Renal cortex interstitium (tissue), 11 donors: ENCODE results near the gene SRGAP3. TPM values are rescaled to one million over a fixed set of nuclear protein-coding genes. Genes with fewer than 3 reads are reported as not detected.

Experiments
- DNase-seq, 11 donors: peaks; one replicate each; pipeline ENCODE4 v3.0.0-alpha.2; 2013; ENCODE audit warnings: low read depth in 9 of 11, low spot score in 4 of 11; ENCODE audit errors: extremely low read depth in 1 of 11
- polyA plus RNA-seq, 3 donors: library from polyadenylated mRNA; unstranded; fragments of 120-200 nt; gene quantifications; one replicate each; pipeline ENCODE4 v1.2.1, GENCODE V29; 2013; ENCODE audit not compliant: insufficient read length in 3 of 3

Gene SRGAP3
- polyA plus RNA-seq, 3 donors, result 15.0 to 28.4 (median 16.2) TPM

- DNase-seq, result no peak
These were observed 113.4 kb downstream of the SRGAP3 start for GRCh38 chr3:9135930-9136525.

GRCh38 chr3:9135526-9135925 is 113.9 kb downstream of the SRGAP3 start:
- no peak for DNase-seq

GRCh38 chr3:9133656-9134055 is 115.8 kb downstream of the SRGAP3 start:
- DNase-seq, result no peak

- no peak for DNase-seq
These were observed 118.8 kb downstream of the SRGAP3 start for GRCh38 chr3:9130345-9131305.

GRCh38 chr3:9129365-9129764 is 120.1 kb downstream of the SRGAP3 start:
- no peak for DNase-seq

GRCh38 chr3:9125278-9125951 is 124.0 kb downstream of the SRGAP3 start:
- DNase-seq, result no peak

GRCh38 chr3:9124730-9125129 is 124.7 kb downstream of the SRGAP3 start:
- DNase-seq, result no peak

- no peak for DNase-seq
These were observed 125.6 kb downstream of the SRGAP3 start for GRCh38 chr3:9123840-9124239.

GRCh38 chr3:9122732-9123364 is 126.6 kb downstream of the SRGAP3 start:
- no peak for DNase-seq

GRCh38 chr3:9121366-9122001 is 128.0 kb downstream of the SRGAP3 start:
- DNase-seq, result no peak

- no peak for DNase-seq
These were observed 130.1 kb downstream of the SRGAP3 start for GRCh38 chr3:9119331-9119730.

GRCh38 chr3:9118222-9118621 is 131.2 kb downstream of the SRGAP3 start:
- DNase-seq, result no peak

GRCh38 chr3:9117220-9117619 is 132.2 kb downstream of the SRGAP3 start:
- no peak for DNase-seq

GRCh38 chr3:9116336-9116735 is 133.1 kb downstream of the SRGAP3 start:
- DNase-seq, result no peak

GRCh38 chr3:9115336-9115735 is 134.1 kb downstream of the SRGAP3 start:
- no peak for DNase-seq

- no peak for DNase-seq
These were observed 136.4 kb downstream of the SRGAP3 start for GRCh38 chr3:9113040-9113439.

GRCh38 chr3:9111866-9112265 is 137.6 kb downstream of the SRGAP3 start:
- no peak for DNase-seq

- DNase-seq, result no peak
These were observed 138.0 kb downstream of the SRGAP3 start for GRCh38 chr3:9111417-9111816.

- DNase-seq, result no peak
These were observed 138.6 kb downstream of the SRGAP3 start for GRCh38 chr3:9110802-9111201.
